ENCODE results near the gene KIF16B.
"Not testable (repeated sequence)": the region's sequence is repeated elsewhere in the genome, so short reads cannot be mapped to it uniquely, and the experiment has no call there.

Gene KIF16B

DNA sequence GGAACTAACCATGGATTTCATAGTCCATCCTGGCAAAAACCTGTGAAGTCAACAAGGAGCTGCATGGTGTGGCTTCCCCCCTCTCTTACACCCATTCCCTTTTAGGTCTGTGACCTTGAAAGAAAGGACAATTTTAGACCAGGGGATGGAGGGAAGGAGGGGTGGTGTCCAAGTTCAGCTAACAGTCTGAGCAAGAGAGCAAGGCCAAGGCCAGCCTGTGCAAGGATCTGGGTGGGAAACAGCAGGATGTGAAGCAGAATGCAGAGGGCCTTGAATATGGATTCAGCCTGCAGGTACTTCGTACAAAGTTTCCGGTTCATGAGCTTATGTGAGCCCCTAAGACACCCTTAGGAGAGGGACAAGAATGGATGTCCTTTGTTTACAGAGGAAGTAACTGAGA lies 293.0 kb downstream of the KIF16B start:
- DNase-seq: no peak

DNA sequence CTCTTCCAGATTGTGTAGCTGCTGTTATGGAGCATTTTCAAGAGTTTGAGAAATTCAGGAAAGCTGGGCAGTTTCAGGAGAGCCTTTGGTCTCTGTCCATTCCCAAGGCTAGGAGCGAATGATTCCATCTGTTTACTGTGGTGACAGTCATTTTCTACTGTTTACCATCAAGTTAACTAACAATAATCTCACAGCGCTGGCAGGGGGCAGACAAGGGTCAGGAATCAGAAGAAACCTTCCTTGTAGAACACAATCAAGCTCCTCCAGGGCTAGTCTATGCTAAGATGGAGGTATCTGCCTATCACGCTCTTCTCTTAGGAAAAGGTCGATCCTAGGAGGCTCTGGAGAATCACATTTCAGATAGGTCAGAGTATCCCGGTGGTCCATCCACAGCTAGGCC lies 293.9 kb downstream of the KIF16B start:
- DNase-seq: no peak

DNA sequence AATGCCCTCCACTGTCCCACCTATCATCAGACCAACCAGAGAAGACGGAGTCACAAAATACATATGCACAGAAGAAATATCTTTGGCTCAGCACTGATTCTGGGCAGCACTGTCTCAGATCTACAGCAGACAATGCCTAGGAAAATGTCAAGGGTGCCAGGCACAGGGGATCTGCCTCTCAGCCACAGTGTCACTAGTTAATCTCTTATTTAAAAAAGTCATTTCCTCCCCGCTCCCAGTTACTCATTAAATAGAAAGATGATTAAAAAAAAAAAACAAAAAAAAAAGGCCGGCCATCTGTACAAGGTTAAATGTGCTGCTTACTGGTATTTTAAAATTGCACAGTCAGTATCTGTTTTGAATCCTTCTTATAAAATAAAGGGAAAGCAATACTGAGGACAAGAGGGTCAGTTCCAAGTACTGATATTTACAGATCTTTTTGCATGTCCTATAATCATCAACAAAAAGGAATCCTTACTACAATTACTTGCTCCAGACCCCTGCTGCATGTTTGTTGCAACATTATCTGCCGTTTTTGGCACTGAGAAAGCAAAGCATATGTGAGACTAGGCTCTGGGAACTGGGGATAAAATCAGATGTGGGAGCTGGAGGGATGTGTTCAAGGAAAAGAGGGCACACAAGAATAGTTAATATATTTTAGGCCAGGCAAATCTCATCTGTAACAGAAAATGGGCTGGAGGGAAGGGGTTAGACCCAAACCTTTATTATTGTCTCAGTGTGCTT lies 299.3 kb downstream of the KIF16B start:
- DNase-seq: no peak

DNA sequence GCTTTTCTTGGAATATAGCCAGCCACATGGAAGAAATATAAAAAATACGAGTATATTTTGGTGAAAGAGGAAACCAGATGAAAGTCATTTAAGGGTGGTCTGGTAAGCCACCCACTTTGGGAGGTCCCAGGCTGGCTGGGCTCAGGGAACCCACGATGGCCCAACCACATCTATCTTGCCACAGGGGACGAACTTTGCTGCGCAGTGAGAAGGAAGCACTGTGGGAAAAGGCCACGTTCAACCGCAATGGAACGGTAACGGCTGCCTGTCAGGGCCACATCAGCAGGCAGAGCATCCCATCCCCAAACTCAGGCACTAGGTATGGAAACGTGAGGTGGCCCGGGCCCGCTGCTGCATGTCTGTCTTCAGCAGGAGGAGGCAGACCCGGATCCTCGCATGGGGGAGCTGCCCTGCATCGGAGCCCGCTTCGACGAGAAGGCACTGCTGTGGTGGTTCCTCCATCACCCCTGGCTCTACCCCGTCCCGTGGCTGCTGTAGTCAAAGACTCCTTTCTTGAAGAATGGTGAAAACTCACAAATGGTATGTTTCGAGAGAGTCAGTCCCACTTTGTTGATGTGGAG lies 300.4 kb downstream of the KIF16B start:
- DNase-seq: no peak

DNA sequence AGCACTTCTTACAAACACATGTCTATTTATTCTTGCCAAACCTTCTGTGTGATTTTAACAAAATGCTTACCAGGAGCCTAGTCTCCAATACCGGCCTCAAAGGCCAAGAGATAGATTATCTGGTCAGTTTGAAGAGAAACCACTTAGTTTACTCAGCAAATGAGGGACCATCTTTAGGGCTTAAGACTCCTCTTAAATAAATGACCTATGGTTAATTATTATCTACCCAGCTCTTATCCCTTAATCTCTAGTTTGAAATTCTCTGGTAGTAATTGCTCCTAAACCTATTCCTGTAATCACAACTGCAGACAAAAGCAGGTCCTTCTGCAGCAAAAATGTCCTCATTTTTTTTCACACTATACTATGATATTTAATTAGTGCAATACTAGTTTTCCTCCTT lies 301.8 kb downstream of the KIF16B start:
- DNase-seq: no peak

DNA sequence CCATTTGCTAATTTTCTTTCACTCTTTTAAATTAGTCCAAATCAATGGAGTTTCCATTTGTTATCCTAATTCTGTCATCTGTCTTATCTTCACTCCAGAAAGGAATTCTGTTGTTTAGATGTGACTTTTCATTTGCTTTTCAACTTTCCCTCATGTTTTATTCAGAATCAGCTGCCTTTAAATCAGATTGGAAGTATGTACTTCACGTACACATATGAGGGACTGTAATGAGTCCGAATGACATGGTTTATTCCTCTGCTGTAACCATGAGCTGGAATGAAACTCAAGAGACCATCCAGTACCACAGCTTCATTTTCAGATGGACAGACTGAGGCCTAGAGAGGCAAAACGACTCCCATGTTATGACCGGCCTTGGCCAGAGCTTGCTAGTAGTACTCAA lies 302.3 kb downstream of the KIF16B start:
- DNase-seq: no peak

DNA sequence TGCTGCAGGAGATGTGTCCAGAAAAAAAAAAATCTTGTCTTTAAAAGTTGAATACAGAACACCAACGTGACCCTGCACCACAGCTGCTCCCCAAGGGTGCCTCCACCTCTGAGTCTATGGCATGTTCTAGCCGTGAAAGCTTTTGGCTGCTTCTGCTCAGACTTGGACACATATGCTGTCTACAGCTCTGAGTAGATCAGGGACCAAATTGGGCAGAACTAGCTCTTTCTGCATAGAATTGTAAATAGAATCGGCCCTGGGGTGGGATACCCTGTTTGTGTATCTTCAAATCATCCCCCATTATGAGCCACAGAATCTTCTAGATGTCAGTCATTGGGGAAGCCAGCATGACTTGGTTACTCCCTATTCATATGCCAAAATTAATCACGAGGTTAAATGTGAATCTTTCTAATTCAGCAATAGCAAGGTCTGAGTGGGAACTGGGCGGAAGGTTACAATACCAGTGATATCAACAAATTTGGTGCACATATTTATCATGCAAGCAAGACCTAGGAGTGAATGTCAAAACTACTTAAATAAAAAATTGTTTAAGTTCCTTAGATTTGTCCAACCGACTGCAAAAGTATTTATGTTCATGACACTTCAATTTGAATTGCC lies 302.8 kb downstream of the KIF16B start:
- no peak for DNase-seq

DNA sequence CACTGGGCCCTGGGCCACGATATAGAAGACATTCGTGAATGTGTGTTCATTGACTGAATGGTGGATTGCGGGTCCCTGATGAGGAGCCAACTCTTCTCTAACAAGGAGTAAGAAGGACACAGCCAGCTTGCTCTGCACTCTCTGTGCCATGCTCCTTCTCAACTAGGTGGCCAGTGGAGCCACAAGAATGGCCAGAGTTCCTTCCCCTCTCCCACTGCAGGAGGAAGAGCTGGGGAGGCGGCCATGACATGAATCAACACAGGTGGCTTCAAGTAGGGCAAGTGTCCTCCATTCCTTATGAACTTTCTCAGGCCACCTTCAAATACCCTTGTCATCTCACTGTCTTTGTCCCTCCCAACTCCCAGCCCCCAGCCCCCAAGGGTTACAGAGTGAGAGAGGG lies 305.7 kb downstream of the KIF16B start:
- no peak for DNase-seq

DNA sequence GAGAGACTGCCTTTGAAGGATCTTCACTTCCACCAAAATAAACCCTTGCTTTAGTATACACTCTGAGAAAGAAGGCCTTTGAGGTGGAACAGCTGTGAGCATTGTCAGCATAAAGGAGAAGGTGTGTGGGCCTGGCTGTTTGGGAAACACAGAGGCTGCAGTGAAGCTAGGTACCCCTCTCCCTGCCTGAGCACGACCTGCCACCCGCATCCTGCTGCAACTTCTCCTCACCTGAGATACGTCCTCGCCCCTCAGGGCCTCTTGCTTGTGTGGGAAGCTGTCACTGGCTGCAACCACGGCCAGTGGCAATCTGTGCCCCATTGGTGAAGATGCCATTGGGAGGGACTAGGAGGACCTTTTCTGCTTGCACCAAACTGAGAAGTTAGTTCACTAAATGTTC lies 307.9 kb downstream of the KIF16B start:
- no peak for DNase-seq

DNA sequence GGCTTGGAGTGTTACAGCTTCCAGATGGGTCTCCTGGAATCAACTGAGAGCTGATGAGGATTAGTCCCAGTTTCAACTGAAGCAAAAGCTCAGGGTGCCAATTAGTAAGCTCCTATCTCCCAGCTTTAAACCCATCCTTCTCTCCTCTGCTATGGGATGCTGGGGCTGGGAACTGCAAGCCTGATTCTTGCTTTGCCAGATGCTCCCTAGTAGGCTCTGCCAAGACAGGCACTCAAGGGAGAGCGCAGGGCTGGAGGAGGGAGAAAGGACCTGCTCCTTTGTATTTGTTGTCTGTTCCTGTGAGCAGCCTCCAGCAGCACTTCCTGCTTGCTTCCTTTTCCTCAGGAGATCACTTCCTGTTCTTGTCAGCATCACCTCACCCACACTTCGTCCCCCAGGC lies 309.7 kb downstream of the KIF16B start:
- DNase-seq: no peak

DNA sequence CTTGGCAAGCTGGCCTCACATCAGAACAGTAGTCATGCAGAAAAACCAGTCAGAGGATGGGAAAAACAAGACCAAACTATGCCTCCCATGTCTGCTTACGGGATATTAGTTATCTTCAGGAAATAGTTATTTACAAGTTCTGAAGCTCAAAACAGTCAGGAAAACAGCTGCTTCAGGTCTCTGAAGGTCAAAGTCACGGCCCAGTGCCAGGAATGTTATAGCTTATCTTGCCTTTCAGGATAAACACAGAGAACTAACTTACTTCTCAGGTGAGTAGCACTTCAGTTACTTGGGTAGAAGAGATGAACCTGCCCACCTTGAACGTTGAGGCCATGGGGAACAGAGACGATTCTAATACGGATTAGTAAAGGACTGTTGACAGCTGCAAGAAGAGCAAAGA lies 310.7 kb downstream of the KIF16B start:
- no peak for DNase-seq

DNA sequence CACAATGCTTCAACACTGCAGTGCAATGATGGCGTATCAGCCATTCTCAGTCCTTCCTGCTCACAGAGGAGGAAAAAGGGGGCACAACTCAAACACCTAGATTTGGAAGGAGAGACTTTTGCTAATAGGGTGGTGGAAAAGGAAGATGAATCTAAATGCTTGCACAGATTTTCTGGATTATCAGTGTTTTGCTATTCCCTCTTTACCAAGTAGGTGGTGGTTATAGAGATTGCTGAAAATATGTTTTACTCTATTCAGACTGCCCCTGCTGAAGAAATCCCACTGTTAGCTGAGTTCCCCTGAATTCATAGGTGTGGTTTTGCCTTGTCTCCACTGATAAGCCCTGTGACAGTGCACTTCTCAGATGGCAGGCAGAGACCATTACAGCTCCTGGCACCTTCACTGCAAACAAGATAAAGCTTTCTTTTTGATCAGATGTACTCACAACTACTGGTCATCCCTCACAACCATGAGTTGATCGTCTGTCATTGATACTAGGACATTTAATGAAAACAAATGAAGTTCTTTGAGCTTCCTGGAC lies 311.4 kb downstream of the KIF16B start:
- DNase-seq: no peak

DNA sequence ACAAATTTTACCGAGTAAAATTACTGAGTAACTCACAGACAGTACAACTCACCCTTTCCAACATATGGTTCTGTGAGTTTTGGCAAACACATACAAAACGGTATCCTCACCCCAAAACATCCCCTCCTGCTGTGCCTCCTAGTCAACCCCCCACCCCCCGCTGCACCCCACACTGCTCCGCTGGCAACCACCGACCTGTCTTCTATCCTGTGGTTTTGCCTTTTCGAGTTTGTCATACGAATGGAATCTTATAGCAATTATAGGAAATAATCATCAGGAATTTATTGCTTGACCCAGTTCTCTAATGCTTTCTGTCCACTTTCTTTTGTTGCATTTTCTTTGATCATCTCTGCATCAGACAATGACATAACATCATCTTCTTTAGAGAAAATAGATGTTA lies 312.3 kb downstream of the KIF16B start:
- DNase-seq: no peak

DNA sequence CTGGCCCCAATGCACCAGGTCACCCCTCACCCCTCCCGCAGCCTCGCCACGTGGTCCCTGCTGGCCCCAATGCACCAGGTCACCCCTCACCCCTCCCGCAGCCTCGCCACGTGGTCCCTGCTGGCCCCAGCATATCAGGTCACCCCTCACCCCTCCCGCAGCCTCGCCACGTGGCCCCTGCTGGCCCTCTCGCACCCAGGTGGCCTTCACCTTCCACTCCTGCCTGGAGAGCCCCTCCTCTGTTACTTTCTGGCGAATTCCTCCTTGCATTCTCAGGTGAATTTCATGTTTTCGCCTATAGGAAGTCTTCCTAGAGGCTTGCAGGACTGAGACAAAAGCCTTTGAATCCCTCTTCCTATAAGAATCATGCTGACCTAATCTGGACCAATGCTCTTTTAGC lies 313.1 kb downstream of the KIF16B start:
- not testable (repeated sequence) for DNase-seq

DNA sequence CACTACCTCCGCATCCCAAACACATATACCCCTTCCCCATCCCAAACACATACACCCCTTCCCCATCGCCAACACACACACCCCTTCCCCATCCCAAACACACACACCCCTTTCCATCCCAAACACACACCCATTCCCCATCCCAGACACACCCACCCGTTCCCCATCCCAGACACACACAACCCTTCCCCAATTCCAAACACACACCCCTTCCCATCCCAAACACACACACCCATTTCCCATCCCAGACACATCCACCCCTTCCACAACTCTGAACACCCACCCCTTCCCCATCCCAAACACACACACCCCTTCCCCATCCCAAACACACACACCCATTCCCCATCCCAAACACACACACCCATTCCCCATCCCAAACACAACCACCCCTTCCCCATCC lies 314.5 kb downstream of the KIF16B start:
- DNase-seq: no peak

DNA sequence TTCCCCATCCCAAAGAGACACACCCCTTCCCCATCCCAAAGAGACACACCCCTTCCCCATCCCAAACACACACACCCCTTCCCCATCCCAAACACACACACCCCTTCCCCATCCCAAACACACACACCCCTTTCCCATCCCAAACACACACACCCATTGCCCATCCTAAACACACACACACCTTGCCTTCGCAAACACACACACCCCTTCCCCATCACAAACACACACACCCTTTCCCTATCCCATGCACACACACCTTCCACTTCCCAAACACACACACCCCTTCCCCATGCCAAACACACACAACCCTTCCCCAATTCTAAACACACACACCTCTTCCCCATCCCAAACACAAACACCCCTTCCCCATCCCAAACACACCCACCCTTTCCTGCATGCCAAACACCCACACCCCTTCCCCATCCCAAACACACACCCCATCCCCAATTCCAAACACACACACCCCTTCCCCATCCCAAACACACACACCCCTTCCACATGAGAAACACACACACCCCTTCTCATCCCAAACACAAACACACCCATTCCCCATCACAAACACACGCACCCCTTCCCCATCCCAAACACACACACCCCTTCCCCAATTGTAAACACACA lies 315.3 kb downstream of the KIF16B start:
- no peak for DNase-seq

DNA sequence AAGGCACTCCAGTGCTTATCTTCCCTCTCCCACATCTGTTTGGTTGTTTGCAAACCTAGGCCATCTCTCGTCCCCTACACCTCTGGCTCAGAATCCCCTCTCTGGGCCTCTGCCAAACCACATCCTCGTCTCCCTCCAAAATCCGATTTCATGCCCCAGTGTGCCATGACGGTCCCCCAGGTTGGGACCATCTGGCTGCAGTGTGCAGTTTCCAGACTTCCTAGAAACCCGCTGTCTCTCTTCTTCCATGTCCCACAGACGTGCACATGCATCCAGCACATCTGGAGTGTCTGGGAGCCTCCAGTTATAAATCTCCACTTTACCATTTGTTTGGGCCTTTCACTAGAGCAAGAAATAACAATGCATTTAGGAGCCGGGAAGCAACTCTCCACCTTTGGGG lies 316.2 kb downstream of the KIF16B start:
- DNase-seq: no peak

DNA sequence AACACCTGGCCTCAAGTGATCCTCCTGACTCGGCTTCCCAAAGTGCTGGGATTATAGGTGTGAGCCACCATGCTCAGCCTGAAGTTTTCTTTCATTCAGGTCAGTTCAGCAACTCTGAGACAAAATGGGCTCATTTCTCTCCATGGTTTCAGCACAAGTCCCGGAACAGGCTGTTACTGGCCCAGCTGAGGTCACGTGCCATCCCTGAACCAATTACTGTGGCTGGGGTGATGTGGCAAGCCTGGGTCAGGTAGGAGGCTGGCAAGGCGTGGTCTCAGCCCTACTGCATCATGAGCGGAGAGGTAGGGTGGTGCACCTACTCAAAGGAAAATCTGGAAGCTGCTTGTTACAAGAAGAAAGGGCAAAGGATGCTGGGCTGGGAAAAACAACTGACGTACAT lies 326.4 kb downstream of the KIF16B start:
- DNase-seq: no peak

DNA sequence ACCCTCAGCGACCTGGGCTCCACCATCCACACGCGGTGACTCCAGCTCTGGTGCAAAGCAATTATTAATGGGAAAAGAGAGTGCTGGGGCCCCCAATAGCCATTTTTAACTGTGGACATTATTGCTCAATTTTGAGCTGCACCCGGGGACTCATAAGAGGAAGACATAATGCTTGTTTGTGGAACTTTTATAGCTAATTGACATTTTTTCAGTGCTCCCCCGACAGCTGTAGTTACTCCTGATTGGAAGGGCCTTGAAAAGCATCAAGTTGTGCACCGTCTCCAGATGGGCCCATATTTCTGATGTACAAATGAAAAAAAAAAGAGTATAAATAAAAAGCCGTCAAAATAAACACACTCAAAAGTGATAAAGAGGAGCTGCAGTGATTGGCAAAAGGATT lies 327.0 kb downstream of the KIF16B start:
- no peak for DNase-seq

DNA sequence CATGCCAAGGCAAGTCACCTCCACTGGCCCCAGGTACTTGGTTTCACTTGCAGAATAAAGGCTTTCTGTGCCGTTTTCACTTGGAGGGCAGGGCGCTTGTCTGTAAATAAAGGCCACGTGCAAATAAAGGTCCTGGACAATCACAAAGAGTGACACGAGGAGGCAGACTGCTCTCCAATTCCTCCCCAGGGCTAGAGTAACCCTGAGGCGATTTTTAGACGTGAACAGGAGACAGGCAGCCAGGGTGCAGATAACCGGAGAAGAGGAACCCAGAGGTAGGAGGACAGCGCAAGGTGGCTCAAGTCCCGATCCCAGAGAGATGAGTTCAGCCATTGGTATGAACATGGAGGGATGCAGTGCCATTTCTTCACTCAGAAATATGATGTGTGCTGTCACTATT lies 327.4 kb downstream of the KIF16B start:
- DNase-seq: no peak

DNA sequence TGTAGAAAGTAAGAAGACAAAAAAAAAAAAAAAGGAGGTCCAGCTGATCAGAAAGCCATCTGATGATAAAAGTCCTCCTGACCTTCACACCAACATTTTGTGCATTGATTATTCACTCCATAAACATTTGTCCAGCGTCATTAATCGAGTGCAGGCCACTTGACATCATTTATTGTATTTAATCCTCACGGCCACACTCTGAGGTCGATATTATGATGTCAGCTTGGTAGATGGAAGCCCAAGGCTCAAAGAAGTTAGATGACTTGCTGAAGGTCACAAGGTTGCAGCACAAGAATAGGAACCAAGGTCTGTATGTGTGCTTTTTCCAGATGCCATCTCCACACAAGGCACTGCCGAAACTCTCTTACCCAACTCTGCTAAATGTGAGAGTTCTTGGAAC lies 328.4 kb downstream of the KIF16B start:
- no peak for DNase-seq

DNA sequence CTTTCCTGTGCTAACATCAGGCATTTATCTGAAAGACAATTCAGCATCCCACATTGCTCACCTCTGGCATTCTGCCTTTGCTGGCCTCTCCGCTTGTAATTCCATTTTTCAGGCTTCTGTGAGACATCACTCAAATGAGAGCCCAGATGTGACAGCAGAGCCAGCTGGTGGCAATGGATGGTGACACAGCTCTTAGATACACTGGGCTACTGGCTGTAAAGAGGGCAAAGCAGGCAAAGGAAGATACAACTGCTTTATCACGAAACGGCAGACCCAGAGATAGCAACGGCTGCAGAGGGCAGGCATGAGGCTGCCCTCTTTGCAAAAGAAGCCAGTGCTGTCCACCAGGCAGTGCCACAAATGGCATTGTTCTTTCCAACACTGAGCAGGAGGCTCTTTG lies 329.8 kb downstream of the KIF16B start:
- DNase-seq: no peak

DNA sequence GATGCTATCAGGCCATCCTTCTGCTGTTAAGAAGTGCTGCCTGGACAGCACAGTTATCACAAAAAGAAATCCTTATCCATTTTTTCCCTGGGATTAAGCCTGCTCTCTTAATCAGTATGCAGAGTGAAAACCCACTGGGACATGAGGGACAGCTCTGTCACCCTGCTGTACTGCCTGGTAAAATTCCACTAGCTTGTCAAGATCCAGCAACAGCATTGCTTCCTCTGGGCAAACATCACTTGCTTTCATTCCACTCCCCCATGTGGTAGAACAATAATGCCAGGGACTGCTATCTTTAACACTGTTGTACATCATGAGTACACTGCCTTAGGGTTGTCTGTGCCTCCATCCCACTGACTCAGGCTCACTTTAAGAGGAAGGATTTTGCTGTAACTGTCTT lies 331.3 kb downstream of the KIF16B start:
- no peak for DNase-seq

DNA sequence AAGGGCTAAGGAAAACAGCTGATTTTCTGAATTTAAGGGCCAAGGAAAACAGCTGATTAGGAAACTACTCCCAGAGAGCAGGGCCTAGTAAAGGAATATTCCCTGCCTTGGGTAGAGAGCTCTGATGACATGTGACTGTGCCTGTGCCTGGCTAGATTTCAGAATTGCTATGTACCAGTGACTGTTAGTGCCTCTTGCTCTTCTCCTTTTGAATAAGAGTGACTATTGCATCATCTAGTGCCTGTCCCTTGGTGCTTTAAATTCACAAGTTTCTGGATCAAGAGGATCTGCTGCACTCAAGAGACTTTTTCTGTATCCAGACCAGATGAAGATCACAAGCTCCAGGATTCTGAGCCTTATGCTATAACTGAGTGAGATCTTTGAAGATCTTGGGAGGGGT lies 332.9 kb downstream of the KIF16B start:
- DNase-seq: no peak

Measured in kidney glomerular epithelial cell (primary cell).